Kidney (tissue), 14 donors: Measurements from ENCODE around the gene BNC2. TPM values are rescaled to one million over a fixed set of nuclear protein-coding genes. Genes with fewer than 3 reads are reported as not detected.

Source experiments
- DNase-seq, 5 donors: peaks; one replicate each; pipeline ENCODE4 v3.0.0-alpha.2; 2013 to 2020
- FAIRE-seq: peaks from 2 replicates; lab custom pipeline; 2012; peaks lifted over from hg19 to GRCh38; lab: Jason Lieb, UNC
- H3K27ac ChIP-seq, 2 donors: one replicate each; pipeline ENCODE4 v1.7.0; 2013; ENCODE audit warnings: low read depth in 2 of 2, low read length in 2 of 2, inconsistent platforms in 1 of 2
- H3K27me3 ChIP-seq: one replicate; pipeline ENCODE4 v1.7.1; 2013; ENCODE audit warnings: low read length, inconsistent platforms; ENCODE audit not compliant: control insufficient read depth, insufficient read depth
- H3K36me3 ChIP-seq, 3 donors: one replicate each; pipeline versions ENCODE4 v1.7.0 to v1.7.1; 2013; ENCODE audit warnings: low read length in 3 of 3, control low read depth in 1 of 3, inconsistent platforms in 1 of 3; ENCODE audit not compliant: insufficient read depth in 3 of 3, control insufficient read depth in 2 of 3
- H3K4me1 ChIP-seq, 3 donors: one replicate each; pipeline versions ENCODE4 v1.7.0 to v1.7.1; 2013; ENCODE audit warnings: low read length in 3 of 3, inconsistent platforms in 1 of 3, low read depth in 1 of 3; ENCODE audit not compliant: control insufficient read depth in 2 of 3, insufficient read depth in 2 of 3
- H3K4me3 ChIP-seq, 3 donors: one replicate each; pipeline versions ENCODE4 v1.7.0 to v1.8.1; 2013; ENCODE audit warnings: low read length in 3 of 3, control low read depth in 1 of 3, inconsistent platforms in 1 of 3
- H3K9ac ChIP-seq, 3 donors: one replicate each; pipeline versions ENCODE4 v1.7.0 to v1.7.1; 2013; ENCODE audit warnings: low read length in 3 of 3, control low read depth in 1 of 3, inconsistent platforms in 1 of 3
- H3K9me3 ChIP-seq, 3 donors: one replicate each; pipeline versions ENCODE4 v1.7.0 to v1.7.1; 2013; ENCODE audit warnings: low read length in 3 of 3, control low read depth in 1 of 3, inconsistent platforms in 1 of 3; ENCODE audit not compliant: control insufficient read depth in 2 of 3, insufficient read depth in 1 of 3
- CTCF ChIP-seq: IDR thresholded peaks from 3 replicates; pipeline ENCODE4 v1.5.1; 2012; ENCODE audit warnings: mild to moderate bottlenecking, moderate library complexity, borderline replicate concordance; ENCODE audit not compliant: insufficient read depth; ENCODE audit errors: extremely low read depth
- intact Hi-C: fragments of 100-400 bp; cut with DNase I; formaldehyde crosslinking; loops from one replicate; pipeline ENCODE4 v1.11.1; 2022
- polyA plus RNA-seq: library from polyadenylated mRNA; stranded (reverse); fragments of 350-450 nt; fragmentation: Illumina TruSeq; extraction: RNeasy Lipid Tissue Mini Kit (QIAGEN cat#74804); gene quantifications from one replicate; pipeline ENCODE4 v1.2.3, GENCODE V29; 2014; ENCODE audit warnings: low read depth, low replicate concordance; ENCODE audit not compliant: insufficient read depth
- total RNA-seq: library from RNA; stranded (reverse); fragmentation: NEBNext Ultra II Directional; extraction: Animal tissue kit (Norgen Biotek cat#: 25700); gene quantifications from one replicate; pipeline ENCODE4 v1.2.1, GENCODE V29; 2021
- donor health status: control.
- donor health status: control.
- donor health status: control.
- donor health status: control.
- donor health status: control.
- donor health status: DM: yes; HTN: yes; CAD: no.
- donor health status: Normal renal cell carcinoma (clear cell type).

BNC2 gene
- total and polyA plus RNA-seq, 2 donors from 2014 or later = 5.4 to 37.9 TPM

- peak overlapping the region; percentile 65 to 74 (median 67) for H3K4me3 ChIP-seq
- intact Hi-C loops = no loop called here
- H3K36me3 ChIP-seq = no peaks in the 10 kb centered on the region
- H3K9me3 ChIP-seq = no peaks in the 10 kb centered on the region
- peak overlapping the region in 1 of 2 donors; percentile 59 for H3K27ac ChIP-seq
- FAIRE-seq (no peak), DNase-seq (peak; percentile 65 to 88 (median 80))
- no peaks in the 10 kb centered on the region for H3K27me3 ChIP-seq
- TF ChIP-seq CTCF = no peak
- peak overlapping the region in 1 of 3 donors; percentile 33 for H3K9ac ChIP-seq
- peaks cover 2 to 6% (median 4%) of the 10 kb centered on the region in 3 donors for H3K4me1 ChIP-seq
Observed at GRCh38 chr9:16871336-16872151, 1.1 kb upstream of the BNC2 start.

DNA sequence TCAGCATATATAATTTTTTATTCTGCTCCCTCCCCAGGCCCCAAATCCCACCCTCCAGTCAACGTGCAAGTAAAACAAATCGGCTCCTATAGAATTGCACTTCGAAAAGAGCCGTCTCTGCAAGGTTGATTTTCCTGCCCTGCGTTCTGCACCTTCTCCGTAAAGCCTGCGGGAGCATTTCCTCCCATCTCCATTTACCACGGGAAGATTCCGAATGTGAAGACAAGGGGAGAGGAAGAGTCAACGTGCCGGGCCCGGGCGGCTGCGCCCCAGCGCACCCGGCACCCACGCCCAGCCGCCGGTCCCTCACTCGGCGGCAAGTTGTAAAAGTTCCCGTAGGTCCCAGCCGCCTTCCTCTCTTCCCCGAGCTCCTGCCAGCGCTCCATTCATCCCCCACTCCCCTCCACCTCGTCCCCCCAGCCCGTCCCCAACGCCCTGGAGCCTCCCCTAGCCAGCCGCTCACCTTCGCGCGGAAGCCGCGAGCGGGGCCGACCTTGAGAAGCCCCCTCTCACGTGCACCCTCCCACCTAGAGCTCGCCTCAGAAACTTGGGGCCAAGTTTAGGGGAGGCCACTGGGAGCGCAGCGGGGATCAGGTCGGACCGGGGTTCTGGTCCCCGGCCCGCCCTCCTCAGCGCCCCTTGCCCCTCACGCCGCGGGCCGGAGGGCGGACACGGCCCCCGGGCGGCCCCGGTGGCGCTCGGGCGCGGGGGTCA is 431 bp downstream of the BNC2 start:
- Histone ChIP-seq H3K4me1 (peaks cover 2 to 6% (median 6%) of the 10 kb centered on the region in 3 donors), H3K9ac (peak overlapping the region; percentile 30 to 52 (median 40)), H3K9me3 (no peaks in the 10 kb centered on the region), H3K27me3 (no peaks in the 10 kb centered on the region), H3K27ac (peak overlapping the region; percentile 59 to 73), H3K4me3 (peak overlapping the region; percentile 65 to 71 (median 68)), H3K36me3 (no peaks in the 10 kb centered on the region)
- no peak for FAIRE-seq
- no peak for TF ChIP-seq CTCF
- peak in 4 of 5 donors; percentile 42 to 71 (median 59) for DNase-seq
- intact Hi-C loops = no loop called here

DNA sequence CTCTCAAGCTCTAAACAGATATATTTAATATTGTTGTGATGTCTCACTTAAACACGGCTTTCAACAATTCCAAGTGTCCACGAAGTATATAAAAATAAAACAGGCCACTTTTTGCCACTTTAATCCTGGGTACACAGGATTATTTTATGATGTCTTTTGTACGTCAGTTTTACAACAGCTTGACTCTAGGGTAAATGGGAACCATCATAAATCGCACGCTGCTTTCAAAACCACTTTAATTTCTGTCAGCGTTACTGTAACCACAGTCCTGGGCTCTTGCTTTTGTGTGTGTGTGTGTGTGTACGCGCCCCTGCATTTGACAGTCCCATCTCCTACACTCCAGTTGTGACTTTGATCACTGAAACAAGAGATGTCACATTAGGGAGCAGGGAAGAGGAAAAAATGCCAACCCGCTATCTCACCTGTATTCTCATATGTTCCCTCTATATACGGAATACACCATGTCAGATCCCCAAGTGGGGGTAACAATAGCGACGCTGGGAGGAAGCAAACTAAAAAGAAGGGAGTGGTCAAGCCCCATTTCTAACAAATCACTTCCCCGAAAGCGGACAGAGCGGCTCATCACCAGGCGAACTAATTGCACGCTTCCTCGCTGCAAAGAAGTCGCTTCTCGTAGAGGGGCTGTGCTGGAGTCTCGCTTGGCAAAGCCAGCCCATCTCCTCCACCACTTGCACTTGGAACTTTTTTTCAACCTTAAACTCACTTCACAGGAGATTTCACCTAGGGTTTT is 1.2 kb downstream of the BNC2 start:
- no peaks in the 10 kb centered on the region for H3K36me3 ChIP-seq
- TF ChIP-seq CTCF = no peak
- peak overlapping the region; percentile 40 to 52 (median 49) for H3K9ac ChIP-seq
- H3K27ac ChIP-seq = peak overlapping the region; percentile 20 to 28
- peak in 3 of 5 donors; percentile 32 to 56 (median 55) for DNase-seq
- H3K4me3 ChIP-seq = peak overlapping the region; percentile 65 to 71 (median 68)
- intact Hi-C loops = no loop called here
- no peak for FAIRE-seq
- no peaks in the 10 kb centered on the region for H3K27me3 ChIP-seq
- H3K9me3 ChIP-seq = no peaks in the 10 kb centered on the region
- peaks cover 2 to 7% (median 6%) of the 10 kb centered on the region in 3 donors for H3K4me1 ChIP-seq
